Right lobe of liver (tissue), 6 donors: Measurements from ENCODE around the gene LAMC2. TPM values are rescaled to one million over a fixed set of nuclear protein-coding genes. Genes with fewer than 3 reads are reported as not detected.

Experiments used
- ATAC-seq, 4 donors: fragments of 200-7000 bp; cut with Tn5 transposase; one replicate each; pipeline ENCODE4 v1.9.1; 2020; ENCODE audit warnings: mild to moderate bottlenecking in 4 of 4, moderate library complexity in 4 of 4
- DNase-seq, 3 donors: peaks; one replicate each; pipeline ENCODE4 v3.0.0-alpha.2; 2020
- H3K27ac ChIP-seq, 3 donors: fragments of 200-600 bp; one replicate each; pipeline ENCODE4 v1.8.0; 2022
- H3K27me3 ChIP-seq, 2 donors: fragments of 200-600 bp; one replicate each; pipeline ENCODE4 v1.8.0; 2022
- H3K36me3 ChIP-seq, 4 donors: fragments of 200-600 bp; sonication (generic) in 1 of 4; one replicate each; pipeline versions ENCODE4 v1.5.1 to v1.8.0; 2017 to 2022; ENCODE audit warnings: control low read depth in 1 of 4
- H3K4me1 ChIP-seq, 4 donors: fragments of 200-600 bp; sonication (generic) in 1 of 4; one replicate each; pipeline versions ENCODE4 v1.5.1 to v1.8.0; 2017 to 2022; ENCODE audit warnings: control low read depth in 1 of 4
- H3K4me3 ChIP-seq, 3 donors: fragments of 200-600 bp; one replicate each; pipeline ENCODE4 v1.8.0; 2022
- H3K9me3 ChIP-seq, 4 donors: fragments of 200-600 bp; sonication (generic) in 1 of 4; one replicate each; pipeline versions ENCODE4 v1.5.1 to v1.8.0; 2017 to 2022; ENCODE audit warnings: control low read depth in 1 of 4
- POLR2A ChIP-seq: fragments of 450-650 bp; IDR thresholded peaks from one replicate; pipeline ENCODE4 v1.6.1; 2017; ENCODE audit warnings: antibody characterized with exemption, mild to moderate bottlenecking
- WGBS: methylation state at CpG from one replicate; pipeline ENCODE4 v1.1.6; 2018; ENCODE audit warnings: low coverage, low lambda C conversion rate; ENCODE audit not compliant: insufficient coverage; ENCODE audit errors: missing lambda C conversion rate; 5-methylcytosine and 5-hydroxymethylcytosine counted together
- intact Hi-C, 2 donors: fragments of 100-400 bp; cut with DNase I; formaldehyde crosslinking; loops; one replicate each; pipeline versions ENCODE4 v1.11.2 to v1.14.1; 2022
- total RNA-seq, 6 experiments: library from RNA; depleted of rRNA in 2 of 6; stranded (reverse); fragments of >200 nt in 2 of 6; fragmentation: NEBNext Ultra II Directional in 3 of 6; extraction: Animal tissue kit (Norgen Biotek cat#: 25700) in 3 of 6; gene quantifications; one replicate each; pipeline versions ENCODE4 v1.1.0 to v1.2.4, GENCODE V29; 2016 to 2023
- TF ChIP-seq, protein P1 (sequence below), 4 donors: fragments of 200-600 bp in 3 of 4; fragments of 450-650 bp in 1 of 4; IDR thresholded peaks; one replicate each; pipeline versions ENCODE4 v1.5.1 to v1.8.0; 2016 to 2022; ENCODE audit warnings: antibody characterized with exemption in 4 of 4, mild to moderate bottlenecking in 2 of 4
- donor health status: DM: no; HTN: yes; CAD: no.
- donor health status: DM: no; HTN: no; CAD: no.
- donor health status: DM: no; HTN: no; CAD: no.
- donor health status: DM: no; HTN: yes; CAD: no.
- donor health status: DM: no; HTN: yes; CAD: no.

LAMC2 gene
- total RNA-seq, 6 experiments from 2014 or later, result 0.17 to 1.5 (median 0.49) TPM

DNA sequence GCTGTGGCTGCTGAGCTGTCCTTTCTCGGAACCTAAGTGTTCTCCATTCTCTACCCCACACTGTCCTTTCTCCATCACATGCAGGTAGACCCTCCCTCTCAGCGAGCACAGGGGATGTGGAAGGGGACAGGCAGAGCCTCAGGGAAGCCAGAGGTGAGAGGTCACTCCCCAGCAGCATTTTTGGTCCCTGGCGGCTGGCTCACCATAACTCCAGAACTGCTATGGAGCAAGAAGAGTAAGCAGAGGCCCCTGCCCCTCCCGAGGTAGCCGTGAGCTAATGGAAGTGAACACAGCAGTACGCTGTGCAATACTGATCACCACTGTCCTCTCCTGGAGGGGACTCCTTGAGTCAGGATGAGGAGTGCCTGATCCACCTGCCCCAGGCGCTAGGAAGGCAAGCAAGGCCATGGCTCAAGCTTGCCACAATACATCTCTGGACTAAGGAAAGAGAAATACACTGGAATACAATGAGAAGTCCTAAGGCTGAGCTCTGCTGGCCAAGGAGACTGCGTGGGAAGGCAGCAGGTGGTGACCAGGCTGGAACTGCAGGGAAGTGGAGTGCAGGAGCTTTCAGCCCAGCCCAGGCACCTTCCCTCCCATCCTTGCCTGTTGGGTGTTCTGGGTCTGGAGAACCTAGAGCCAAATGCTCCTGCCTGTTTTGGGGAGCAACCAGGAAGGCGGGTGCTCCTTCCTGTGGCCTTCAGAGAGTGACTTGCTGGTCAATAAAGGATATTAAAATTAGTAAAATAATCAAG is 96.2 kb downstream of the LAMC2 start:
- intact Hi-C loops, result no loop called here
- no peak for DNase-seq
- Histone ChIP-seq H3K4me1 (no peaks in the 10 kb centered on the region), H3K9me3 (no peaks in the 10 kb centered on the region), H3K36me3 (no peaks in the 10 kb centered on the region), H3K4me3 (no peak overlapping the region), H3K27me3 (no peaks in the 10 kb centered on the region), H3K27ac (no peak overlapping the region)
- WGBS, result 60% methylated on average over 6 of the region's 9 CpGs
- TF ChIP-seq, protein P1, sequence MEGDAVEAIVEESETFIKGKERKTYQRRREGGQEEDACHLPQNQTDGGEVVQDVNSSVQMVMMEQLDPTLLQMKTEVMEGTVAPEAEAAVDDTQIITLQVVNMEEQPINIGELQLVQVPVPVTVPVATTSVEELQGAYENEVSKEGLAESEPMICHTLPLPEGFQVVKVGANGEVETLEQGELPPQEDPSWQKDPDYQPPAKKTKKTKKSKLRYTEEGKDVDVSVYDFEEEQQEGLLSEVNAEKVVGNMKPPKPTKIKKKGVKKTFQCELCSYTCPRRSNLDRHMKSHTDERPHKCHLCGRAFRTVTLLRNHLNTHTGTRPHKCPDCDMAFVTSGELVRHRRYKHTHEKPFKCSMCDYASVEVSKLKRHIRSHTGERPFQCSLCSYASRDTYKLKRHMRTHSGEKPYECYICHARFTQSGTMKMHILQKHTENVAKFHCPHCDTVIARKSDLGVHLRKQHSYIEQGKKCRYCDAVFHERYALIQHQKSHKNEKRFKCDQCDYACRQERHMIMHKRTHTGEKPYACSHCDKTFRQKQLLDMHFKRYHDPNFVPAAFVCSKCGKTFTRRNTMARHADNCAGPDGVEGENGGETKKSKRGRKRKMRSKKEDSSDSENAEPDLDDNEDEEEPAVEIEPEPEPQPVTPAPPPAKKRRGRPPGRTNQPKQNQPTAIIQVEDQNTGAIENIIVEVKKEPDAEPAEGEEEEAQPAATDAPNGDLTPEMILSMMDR (IDR thresholded peaks at IDR 0.05), result no peak
- no peak for TF ChIP-seq POLR2A
- ATAC-seq, result no peak

DNA sequence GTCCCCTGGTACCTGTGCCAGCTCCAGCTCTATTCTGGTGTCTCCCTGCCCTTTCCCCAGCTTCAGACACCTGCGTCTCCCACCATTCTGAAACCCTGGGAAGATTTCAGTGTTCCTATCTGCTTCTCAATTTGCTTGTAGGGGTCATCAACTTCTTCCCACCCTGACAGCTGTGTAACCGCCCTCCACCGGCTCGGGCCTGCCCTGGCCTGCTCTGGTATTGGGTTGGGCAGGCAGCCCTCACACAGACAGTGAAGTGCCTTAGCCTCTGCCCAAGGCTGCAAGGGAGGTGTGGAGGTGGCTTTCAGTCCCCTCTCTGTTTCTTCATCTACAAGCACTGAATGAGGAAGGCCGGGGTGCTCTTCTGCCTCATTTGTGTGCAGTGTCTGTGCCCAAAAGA is 97.2 kb downstream of the LAMC2 start:
- Histone ChIP-seq H3K9me3 (no peaks in the 10 kb centered on the region), H3K27me3 (no peaks in the 10 kb centered on the region), H3K4me3 (no peak overlapping the region), H3K4me1 (no peaks in the 10 kb centered on the region), H3K27ac (no peak overlapping the region), H3K36me3 (no peaks in the 10 kb centered on the region)
- ATAC-seq (no peak), DNase-seq (no peak)
- intact Hi-C loops, result no loop called here
- 69% methylated on average over 2 of the region's 5 CpGs for WGBS
- TF ChIP-seq POLR2A, result no peak
- TF ChIP-seq, protein P1 (IDR thresholded peaks at IDR 0.05), result no peak

DNA sequence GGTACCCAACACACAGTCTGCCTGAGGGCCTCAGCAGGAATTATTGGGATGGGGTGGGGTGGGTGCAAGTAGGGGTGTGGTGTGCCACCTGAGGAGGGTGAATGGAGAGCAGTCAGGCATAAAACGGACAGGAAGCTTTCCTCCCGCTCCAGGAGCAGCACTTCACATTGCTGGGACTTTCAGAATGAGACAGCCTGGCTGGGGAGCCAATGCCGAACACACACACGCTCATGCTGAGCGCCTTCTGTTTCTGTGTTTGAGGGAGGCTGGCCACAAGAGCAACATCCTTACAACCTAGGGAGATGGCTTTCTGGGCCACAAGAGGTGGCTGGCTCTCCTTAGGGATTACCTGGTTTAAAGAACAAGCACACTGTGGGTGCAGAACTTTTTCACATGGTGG is 98.0 kb downstream of the LAMC2 start:
- 78% methylated on average over 1 of the region's 5 CpGs for WGBS
- Histone ChIP-seq H3K27me3 (no peaks in the 10 kb centered on the region), H3K36me3 (no peaks in the 10 kb centered on the region), H3K27ac (no peak overlapping the region), H3K4me3 (no peak overlapping the region), H3K4me1 (no peaks in the 10 kb centered on the region), H3K9me3 (no peaks in the 10 kb centered on the region)
- intact Hi-C loops, result no loop called here
- ATAC-seq (no peak), DNase-seq (no peak)
- TF ChIP-seq POLR2A, result no peak
- TF ChIP-seq, protein P1 (IDR thresholded peaks at IDR 0.05), result no peak

DNA sequence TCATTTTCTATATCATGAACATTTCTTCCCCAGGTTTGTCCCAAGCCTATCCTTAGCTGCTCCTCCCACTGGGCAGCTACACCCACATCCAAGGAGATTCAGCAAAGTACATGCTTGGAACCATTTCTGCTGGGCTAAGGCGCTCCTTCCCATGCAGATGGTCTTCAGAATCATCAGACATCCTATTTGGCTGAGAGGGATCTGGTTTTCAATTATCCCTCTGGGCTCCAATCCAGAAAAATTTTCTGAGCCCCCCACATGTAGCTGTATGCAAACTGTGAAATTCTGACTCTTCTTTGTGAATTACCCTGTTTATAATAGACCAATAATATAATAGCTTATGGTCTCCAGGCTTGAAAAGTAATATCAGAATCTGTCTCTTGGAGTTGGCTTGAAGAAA is 99.2 kb downstream of the LAMC2 start:
- Histone ChIP-seq H3K36me3 (no peaks in the 10 kb centered on the region), H3K27ac (no peak overlapping the region), H3K4me1 (no peaks in the 10 kb centered on the region), H3K9me3 (no peaks in the 10 kb centered on the region), H3K27me3 (no peaks in the 10 kb centered on the region), H3K4me3 (no peak overlapping the region)
- DNase-seq (no peak), ATAC-seq (no peak)
- 100% methylated on average over 1 of the region's 1 CpG for WGBS
- intact Hi-C loops, result no loop called here
- TF ChIP-seq POLR2A, result no peak
- TF ChIP-seq, protein P1 (IDR thresholded peaks at IDR 0.05), result no peak
